ENCODE results near the gene GRB10. TPM values are rescaled to one million over a fixed set of nuclear protein-coding genes. Genes with fewer than 3 reads are reported as not detected.
A peak's percentile ranks its signal among the peaks of the same experiment; 100 is the strongest.

Gene GRB10
- total and polyA plus RNA-seq, 2 donors (not counting 3 experiments of a cell fraction or from before 2014, with no cell fraction given) = 43.7 to 240 TPM

GRCh38 chr7:50679218-50680007 is 103.3 kb downstream of the GRB10 start:
- no TSS peak for BruUV-seq (replicated peaks)
- no peak for TF ChIP-seq GATA2 (IDR thresholded peaks at IDR 0.05; ENCODE audit: insufficient read depth, insufficient read length, low read depth, low read length)
- TF ChIP-seq CTCF (IDR thresholded peaks at IDR 0.05; ENCODE audit: extremely low read depth in 1 of 2, insufficient read depth in 1 of 2, low read depth in 1 of 2, low read length in 2 of 2) = peak in 1 of 2 donors; percentile 5
- Histone ChIP-seq H3K36me3 (ENCODE audit: control insufficient read depth in 2 of 2, extremely low read depth in 1 of 2, insufficient read depth in 2 of 2, low read length in 2 of 2) (peaks cover 3 to 11% of the 10 kb centered on the region in 2 experiments), H3K79me2 (ENCODE audit: control insufficient read depth, insufficient read depth, low read length) (peaks cover 91% of the 10 kb centered on the region), H2AFZ (ENCODE audit: low read depth, low read length) (no peak overlapping the region), H3K27me3 (ENCODE audit: control insufficient read depth in 2 of 2, insufficient read depth in 2 of 2, low read length in 2 of 2) (no peaks in the 10 kb centered on the region), H3K9ac (replicated peaks; ENCODE audit: extremely low read depth, insufficient read depth, low read length) (no peak overlapping the region), H3K9me3 (replicated peaks; ENCODE audit: control insufficient read depth, insufficient read depth, low read length) (no peaks in the 10 kb centered on the region), H3K9me1 (replicated peaks; ENCODE audit: control insufficient read depth, extremely low read depth, insufficient read depth, low read length) (no peaks in the 10 kb centered on the region), H3K4me2 (ENCODE audit: insufficient read depth, low read length) (no peak overlapping the region), H3K4me1 (ENCODE audit: control insufficient read depth, extremely low read depth, insufficient read depth, low read length) (peaks cover 15% of the 10 kb centered on the region), H4K20me1 (replicated peaks; ENCODE audit: control insufficient read depth, extremely low read depth, insufficient read depth, low read length) (peaks cover 2% of the 10 kb centered on the region), H3K4me3 (replicated peaks in 1 of 3; ENCODE audit: insufficient read depth in 1 of 3, low read depth in 1 of 3, low read length in 3 of 3) (no peak overlapping the region), H3K27ac (ENCODE audit: insufficient read depth, low read depth, low read length) (no peak overlapping the region)
- ChIA-PET POLR2A (no interaction called here), CTCF (interaction anchor here (0.6 to 2.9 kb wide), 9 partner anchors 46 to 483 kb away, joined by 3 to 19 read pairs (median 4); no protein-coding TSS in a partner anchor)
- dilution Hi-C loops (cut with MboI; ENCODE audit: extremely low pct_ligation_motif_present, low sequenced_read_pairs) = no loop called here
- FAIRE-seq = no peak
- peak; percentile 41 for DNase-seq (ENCODE audit: low read depth, low spot score)
- intact Hi-C loops (cut with micrococcal nuclease) = loop anchor here (1.0 to 10.0 kb wide), 3 partner anchors 211 to 475 kb away; no protein-coding TSS in a partner anchor

DNA sequence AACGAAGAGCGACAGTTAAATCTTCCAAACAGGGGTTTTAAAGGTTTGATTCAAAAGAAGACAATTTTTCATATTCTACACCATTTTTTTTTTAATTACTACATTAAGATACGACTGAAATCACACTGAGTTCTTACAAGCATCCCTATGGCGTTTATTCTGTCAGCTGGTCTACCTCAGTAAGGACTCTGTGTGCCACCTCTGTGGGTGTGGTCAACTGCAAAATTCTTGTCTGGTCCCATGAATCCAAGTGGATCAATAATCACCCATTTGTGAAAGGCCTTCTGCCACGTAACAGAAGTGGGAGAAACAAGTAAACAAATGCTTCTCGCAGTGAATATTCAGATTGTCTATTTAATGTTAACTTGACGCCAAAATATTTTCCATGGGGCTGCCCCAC is 104.1 kb downstream of the GRB10 start:
- Histone ChIP-seq H3K4me2 (ENCODE audit: insufficient read depth, low read length) (no peak overlapping the region), H3K79me2 (ENCODE audit: control insufficient read depth, insufficient read depth, low read length) (peaks cover 93% of the 10 kb centered on the region), H3K9ac (replicated peaks; ENCODE audit: extremely low read depth, insufficient read depth, low read length) (no peak overlapping the region), H3K4me1 (ENCODE audit: control insufficient read depth, extremely low read depth, insufficient read depth, low read length) (peaks cover 12% of the 10 kb centered on the region), H2AFZ (ENCODE audit: low read depth, low read length) (no peak overlapping the region), H3K9me3 (replicated peaks; ENCODE audit: control insufficient read depth, insufficient read depth, low read length) (no peaks in the 10 kb centered on the region), H3K36me3 (ENCODE audit: control insufficient read depth in 2 of 2, extremely low read depth in 1 of 2, insufficient read depth in 2 of 2, low read length in 2 of 2) (peaks cover 3 to 20% of the 10 kb centered on the region in 2 experiments), H3K27ac (ENCODE audit: insufficient read depth, low read depth, low read length) (no peak overlapping the region), H3K9me1 (replicated peaks; ENCODE audit: control insufficient read depth, extremely low read depth, insufficient read depth, low read length) (no peaks in the 10 kb centered on the region), H3K27me3 (ENCODE audit: control insufficient read depth in 2 of 2, insufficient read depth in 2 of 2, low read length in 2 of 2) (no peaks in the 10 kb centered on the region), H4K20me1 (replicated peaks; ENCODE audit: control insufficient read depth, extremely low read depth, insufficient read depth, low read length) (no peaks in the 10 kb centered on the region), H3K4me3 (replicated peaks in 1 of 3; ENCODE audit: insufficient read depth in 1 of 3, low read depth in 1 of 3, low read length in 3 of 3) (no peak overlapping the region)
- ChIA-PET CTCF (interaction anchor here (1.0 to 2.9 kb wide), 5 partner anchors 45 to 483 kb away, joined by 3 to 19 read pairs (median 6); no protein-coding TSS in a partner anchor), POLR2A (no interaction called here)
- TF ChIP-seq, protein P1, sequence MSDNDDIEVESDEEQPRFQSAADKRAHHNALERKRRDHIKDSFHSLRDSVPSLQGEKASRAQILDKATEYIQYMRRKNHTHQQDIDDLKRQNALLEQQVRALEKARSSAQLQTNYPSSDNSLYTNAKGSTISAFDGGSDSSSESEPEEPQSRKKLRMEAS (IDR thresholded peaks at IDR 0.05; ENCODE audit: insufficient read depth, insufficient read length) = no peak
- no TSS peak for BruUV-seq (replicated peaks)
- intact Hi-C loops (cut with micrococcal nuclease) = no loop called here
- dilution Hi-C loops (cut with MboI; ENCODE audit: extremely low pct_ligation_motif_present, low sequenced_read_pairs) = no loop called here
- FAIRE-seq (no peak), DNase-seq (ENCODE audit: low read depth, low spot score) (no peak)

Data from endothelial cell of umbilical vein (primary cell).